Ammon's horn (tissue), 1 donor: ENCODE data around the gene PPP1R16B.
"Not testable (repeated sequence)": the region's sequence is repeated elsewhere in the genome, so short reads cannot be mapped to it uniquely, and the experiment has no call there.

Experiments used
- DNase-seq: peaks from one replicate; pipeline ENCODE4 v3.0.0-alpha.2; 2016; ENCODE audit warnings: low spot score

Gene PPP1R16B

DNA sequence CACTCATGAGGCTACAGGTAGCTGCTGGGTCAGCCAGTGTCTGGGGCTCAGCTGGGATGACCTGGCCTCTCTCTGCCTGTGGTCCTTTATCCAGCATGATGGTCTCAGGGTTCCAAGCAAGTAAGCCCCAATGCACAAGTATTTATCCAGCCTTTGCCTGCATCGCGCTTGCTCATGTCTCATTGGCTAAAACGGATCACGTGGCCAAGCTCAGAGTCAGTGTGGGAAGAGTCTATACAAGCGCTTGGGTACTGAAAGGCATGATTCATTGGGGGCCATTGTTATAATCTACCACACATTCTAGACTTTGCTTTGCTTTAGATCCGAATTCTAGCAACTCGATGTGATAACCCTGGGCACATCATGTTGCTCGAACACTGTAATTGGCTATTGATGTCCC is 48.3 kb downstream of the PPP1R16B start:
- DNase-seq, result no peak

DNA sequence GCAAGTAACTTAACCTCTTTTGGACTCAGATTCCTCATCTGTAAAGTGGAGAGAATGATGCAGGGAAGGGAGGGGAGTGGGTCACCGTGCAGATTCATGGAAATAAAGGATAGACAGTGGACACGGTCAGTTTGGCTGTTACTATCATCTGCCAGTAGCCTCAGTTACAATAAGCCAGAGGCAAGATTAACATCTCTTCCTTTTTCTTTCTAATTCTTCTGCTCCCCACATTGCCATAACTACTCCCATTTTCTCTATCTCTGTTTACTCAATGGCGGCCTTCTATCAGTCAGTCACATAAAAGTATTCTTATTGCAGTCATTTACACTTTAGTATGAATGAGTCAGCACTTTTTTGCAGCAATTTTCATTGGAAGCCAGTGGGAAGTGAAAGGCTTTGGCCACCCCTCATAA is 49.2 kb downstream of the PPP1R16B start:
- DNase-seq, result no peak

DNA sequence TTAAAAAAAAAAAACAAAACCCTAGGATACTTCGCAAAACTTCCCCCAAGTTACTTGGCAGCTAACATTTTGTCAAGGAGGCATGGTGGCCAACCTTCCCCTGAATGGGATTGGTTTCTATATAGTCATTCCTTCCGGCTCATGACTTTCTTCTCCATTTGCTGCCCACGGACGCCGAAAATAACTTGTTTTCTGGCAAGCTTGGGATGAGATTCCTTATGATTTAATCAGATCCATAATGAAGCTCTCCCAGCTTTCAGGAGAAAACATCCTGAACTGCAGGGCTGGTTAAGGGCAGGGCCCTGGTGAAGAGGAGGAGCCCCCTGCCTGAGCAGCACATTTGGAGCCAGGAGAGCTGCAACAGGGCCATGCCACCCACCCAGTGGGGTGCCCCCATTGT is 49.9 kb downstream of the PPP1R16B start:
- DNase-seq, result no peak

DNA sequence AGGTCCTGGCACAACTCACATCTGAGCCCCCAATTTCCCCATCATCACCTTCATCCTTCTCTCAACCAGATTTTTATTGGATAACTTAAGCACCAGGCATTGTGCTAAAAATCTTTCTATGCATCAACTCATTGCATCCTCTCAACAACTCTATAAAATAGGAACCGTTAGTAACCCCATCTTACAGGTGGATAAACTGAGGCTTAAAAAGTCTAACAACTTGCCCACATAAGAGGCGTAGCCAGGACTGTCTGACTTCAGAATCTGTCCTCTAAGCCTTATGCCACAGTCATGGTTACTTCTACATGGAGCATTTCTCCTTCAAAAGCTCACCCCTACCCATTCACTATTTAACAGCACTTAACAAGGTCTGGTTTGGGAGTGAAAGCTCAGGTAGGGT is 51.1 kb downstream of the PPP1R16B start:
- no peak for DNase-seq

DNA sequence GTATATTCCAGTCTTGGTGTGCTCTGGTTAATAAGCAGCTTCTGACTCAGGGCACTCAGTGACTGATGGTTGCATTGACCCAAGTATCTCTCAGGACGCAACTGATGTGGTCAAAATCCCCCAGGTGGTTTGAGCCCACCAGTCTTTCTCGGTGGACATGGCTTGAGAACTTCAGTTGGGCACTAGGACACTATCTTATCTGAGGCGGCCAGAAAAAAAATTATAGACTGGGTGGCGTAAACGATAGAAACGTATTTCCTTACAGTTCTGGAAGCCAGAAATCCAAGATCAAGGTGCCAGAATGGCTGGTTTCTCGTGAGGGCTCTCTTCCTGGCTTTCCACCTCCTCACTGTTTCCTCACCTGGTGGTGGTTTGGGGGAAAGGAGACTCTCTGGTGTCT is 52.2 kb downstream of the PPP1R16B start:
- no peak for DNase-seq

DNA sequence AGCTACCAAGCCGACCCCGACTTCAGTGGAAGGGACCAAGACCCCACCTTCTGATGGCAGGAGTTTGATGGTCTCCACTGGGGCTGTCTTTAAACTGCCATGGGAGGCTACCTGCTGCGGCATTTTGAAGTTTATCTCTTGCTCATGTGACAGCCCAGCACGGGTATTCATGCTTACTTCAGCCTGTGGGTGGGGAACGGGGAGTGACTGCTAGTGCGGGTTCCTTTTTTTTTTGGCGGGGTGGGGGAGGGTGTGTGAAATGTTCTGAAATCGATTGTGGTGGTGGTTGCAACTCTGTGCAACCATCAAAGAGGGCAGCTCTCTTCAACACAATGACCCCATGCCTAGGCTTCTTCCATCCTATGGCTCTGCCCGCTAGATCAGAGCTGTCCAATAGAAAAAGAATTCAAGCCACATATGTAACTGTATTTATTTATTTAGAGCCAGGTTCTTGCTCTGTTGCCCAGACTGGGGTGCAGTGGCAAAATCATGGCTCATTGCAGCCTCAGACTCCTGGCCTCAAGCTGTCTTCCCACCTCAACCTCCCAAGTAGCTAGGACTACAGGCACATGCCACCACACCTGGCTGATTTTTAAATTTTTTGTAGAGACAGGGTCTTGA is 53.7 kb downstream of the PPP1R16B start:
- DNase-seq, result no peak

DNA sequence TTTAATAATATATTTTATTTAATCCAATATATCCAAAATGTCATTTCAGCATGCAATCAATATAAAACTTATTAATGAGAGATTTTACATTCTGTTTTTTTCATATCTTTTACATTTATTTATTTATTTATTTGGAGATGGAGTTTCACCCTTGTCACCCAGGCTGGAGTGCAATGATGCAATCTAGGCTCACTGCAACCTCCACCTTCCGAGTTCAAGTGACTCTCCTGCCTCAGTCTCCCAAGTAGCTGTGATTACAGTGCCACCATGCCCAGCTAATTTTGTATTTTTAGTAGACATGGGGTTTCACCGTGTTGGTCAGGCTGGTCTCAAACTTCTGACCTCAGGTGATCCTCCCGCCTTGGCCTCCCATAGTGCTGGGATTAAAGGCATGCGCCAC is 54.4 kb downstream of the PPP1R16B start:
- not testable (repeated sequence) for DNase-seq

DNA sequence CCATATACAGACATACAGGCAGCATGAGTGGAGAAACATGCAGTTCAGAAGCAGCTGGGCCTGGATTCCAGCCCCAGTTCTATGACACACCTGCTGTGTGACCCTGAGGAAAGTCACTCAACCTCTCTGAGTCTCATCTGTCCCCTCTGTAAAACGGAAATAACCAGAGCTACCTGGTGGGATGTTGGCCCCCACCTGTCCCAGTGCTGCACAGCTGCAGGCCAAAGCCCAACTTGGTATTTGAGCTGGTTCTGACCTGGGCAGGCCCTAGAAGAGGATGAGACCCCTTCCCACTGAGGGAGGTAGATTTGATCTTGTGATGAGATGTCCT is 55.5 kb downstream of the PPP1R16B start:
- DNase-seq, result no peak

DNA sequence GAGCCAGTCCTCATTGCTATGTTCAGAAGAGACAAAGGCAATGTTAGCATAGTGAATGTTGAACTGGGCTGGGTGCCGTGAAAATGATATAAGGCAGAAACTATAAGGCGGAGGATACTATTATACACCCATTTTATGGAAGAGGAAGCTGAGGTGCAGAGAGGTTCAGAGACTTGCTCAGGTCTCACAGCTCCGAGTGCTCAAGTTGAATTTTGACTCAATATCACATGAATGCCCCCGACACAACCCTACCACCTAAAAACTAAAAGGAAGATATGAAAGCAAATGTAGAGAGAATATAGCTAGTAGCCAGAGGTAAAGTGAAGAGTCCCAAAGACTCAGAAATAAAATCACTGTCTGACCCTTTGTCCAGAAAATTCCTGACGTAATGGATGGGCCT is 56.7 kb downstream of the PPP1R16B start:
- no peak for DNase-seq

DNA sequence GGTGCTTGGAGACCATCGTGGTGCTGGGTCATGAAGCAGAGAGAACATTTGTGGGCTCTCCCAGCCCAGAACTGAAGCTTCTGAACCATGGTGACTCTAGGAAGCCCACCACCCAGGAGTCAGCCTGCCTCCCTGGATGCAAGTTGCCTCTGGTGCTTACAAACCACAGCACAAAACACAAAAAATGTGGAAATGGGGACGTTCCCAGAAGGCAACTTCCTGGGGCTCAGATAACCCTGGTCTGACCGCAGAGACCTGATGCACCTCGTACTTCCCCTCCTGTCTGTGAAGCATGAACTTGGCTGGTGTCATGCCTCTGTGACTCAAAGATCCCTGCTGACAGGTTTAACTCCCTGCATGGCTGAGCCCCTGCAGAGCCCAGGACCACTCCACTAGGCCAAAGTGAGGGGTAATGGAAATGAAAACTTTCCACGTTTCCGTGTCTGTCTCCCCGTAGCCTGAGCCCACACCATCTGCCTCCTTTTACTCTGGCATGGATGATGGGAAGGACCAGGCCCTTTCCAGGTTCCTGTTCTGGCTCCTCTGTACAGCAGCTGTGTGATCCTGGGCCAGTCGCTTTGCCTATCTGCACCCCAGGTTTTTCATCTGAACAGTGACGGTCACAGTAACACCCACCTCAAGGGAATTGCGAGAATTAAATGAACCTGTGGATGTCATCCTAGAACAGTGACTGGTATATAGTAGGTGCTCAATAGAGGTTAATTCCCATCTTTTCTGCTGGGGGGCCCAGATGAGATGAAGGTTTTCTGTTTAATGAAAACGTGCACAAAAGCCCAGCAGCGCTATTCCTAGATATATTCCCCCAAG is 57.7 kb downstream of the PPP1R16B start:
- DNase-seq, result no peak

DNA sequence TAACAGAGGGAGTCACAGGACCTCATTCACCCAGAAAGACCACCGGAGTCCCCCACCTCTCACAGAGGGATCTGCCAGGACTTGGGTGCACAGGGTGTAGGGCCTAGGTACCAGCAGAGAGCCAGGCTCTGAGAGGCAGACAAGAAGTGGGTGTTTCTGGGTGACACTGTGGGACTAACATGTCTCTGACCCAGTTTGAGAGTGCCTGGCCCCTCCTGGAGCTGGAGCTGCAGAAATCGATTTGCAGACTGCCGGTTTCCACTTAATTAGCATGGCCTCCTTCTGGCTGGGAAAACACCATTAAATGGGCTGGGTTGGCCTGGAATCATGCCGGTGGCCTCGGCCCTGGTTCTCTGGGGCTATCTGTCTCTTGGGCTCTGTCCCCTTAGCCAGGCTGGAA is 59.2 kb downstream of the PPP1R16B start:
- no peak for DNase-seq

DNA sequence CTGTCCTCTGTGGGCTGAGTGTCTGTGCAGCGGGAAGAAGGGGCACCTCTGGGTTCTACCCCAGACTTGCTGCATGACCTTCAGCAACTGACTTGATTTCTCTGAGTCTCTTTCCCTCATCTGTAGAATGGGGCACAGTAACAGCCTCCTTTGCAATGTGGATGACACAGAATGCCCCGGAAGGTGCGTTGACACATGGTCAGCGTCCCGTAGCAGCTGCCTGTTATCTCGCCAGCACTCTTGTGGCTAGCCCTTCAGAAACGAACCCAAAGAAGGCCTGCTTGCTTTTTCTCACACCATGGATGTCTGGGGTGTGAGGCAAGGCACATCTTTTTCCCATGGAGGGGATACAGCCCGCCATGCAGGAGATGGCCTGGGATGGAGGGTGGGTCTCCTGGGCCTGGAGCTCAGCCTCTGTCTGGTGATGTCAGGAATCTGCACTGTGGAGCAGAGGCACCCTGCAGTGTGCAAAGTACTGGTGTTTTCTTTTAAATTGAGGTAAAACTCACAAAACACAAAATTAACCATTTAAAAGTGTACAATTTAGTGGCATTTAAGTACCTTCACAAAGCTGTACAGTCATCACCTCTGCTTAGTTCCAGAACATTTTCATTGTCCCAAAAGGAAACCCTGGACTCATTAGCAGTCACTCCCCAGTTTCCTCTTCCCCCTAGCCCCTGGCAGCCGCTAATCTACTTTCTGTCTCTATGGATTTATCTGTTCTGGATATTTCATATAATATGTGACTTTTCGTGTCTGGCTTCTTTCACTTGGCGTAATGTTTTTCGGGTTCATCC is 61.0 kb downstream of the PPP1R16B start:
- no peak for DNase-seq

DNA sequence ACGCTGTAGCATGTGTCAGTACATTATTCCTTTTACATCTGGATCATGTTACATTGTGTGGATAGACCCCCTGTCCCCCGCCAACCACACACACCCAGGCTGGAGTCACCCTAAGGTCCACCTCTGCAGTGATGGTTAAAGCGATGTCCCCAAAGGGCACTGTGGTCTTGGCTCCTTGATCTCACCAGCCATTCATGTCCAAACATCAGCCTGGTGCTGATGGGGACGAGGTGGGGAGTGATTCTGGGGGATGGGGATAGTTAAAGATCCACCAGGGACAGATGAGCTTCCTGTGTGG is 61.5 kb downstream of the PPP1R16B start:
- no peak for DNase-seq

DNA sequence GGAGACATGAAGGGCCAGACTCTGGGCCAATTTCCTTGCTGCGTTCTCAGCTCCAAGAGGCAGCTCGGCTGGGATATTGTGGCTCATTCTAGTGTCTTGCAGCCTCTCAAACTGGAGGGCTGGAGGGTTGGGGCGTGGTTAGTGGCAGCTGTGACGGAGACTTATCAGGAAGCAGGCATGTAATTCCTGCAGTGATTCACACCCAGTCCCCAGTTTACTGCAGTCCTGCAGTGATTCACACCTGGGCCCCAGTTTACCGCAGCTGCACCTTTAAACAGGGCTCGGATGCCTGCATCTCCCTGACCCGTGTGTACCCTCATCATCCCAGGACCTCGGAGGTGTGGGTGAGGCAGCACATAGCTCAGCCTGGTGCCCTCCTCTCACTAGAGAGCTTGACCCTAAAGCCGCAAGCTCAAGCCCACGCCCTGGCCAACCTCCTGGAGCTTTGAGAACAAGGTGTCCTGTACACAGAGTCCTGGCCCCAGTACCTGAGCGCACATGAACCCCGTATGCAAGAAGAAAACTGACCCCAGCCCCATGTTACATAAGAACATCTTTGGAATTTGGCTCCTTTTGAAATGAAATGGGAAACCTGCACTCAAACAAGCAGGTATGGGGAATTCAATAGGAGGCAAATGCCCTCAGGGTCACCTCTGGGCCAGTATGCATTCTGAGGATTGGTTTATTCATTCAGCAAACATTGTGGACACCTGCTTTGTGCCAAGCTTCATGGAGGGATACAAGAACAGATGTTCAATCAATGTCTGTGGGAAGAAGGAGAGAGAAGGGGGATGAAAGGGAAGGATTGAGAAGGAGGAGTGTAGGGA is 65.4 kb downstream of the PPP1R16B start:
- no peak for DNase-seq

DNA sequence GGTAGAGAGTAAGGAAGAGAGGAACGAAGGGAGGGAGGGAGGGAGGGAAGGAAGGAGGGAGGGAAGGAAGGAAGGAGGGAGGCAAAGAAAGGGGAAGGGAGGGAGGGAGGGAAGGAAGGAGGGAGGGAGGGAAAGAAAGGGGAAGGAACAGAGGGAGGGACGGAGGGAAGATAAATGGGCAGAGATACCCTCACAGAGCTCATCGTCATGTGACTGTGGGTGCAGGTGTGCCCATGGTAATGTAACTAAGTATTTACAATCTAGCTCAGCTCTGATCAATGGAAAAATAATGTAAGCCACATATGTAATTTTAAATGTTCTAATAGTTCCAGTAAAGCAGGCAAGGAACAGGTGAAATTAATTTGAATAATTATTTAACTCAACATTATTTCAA is 66.1 kb downstream of the PPP1R16B start:
- no peak for DNase-seq

DNA sequence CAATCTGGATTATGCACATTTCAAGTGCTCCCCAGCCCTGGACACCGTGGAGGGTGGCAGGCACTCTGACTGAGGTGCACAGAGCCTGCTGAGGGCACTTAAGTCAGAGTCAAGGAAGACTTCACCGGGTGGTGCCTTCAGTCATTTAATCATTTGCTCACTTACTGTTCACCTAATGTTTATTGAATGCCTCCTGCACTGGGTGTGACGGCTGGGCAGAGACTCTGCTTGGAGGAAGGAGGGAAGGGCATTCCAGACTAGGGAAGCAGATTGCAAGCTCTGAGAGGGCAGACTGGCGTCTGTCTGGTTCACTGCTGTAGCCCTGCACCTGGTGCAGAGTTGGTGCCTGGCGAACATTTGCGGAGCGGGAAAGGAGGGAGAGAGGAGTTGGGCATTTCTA is 66.5 kb downstream of the PPP1R16B start:
- no peak for DNase-seq

DNA sequence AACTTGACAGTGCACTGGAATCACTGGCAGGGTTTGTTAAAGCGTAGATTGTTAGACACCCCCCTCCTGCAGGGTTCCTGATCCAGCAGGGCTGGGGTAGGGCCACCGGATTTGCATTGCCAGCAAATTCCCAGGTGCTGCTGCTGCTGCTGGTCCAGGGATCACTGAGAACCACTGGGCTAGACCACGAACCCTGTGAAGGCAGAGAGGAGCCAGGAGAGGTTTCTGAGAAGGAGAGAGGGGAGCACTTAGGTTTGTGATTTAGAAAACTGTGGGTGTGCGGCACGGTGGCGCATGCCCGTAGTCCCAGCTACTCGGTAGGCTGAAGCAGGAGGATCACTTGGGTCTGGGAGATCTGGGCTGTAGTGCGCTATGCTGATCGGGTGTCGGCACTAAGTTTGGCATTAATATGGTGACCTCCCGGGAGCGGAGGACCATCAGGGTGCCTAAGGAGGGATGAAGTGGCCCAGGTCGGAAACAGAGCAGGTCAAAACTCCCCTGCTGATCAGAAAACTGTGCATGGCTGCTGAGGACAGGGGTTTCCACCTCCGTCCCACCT is 67.1 kb downstream of the PPP1R16B start:
- DNase-seq, result no peak

DNA sequence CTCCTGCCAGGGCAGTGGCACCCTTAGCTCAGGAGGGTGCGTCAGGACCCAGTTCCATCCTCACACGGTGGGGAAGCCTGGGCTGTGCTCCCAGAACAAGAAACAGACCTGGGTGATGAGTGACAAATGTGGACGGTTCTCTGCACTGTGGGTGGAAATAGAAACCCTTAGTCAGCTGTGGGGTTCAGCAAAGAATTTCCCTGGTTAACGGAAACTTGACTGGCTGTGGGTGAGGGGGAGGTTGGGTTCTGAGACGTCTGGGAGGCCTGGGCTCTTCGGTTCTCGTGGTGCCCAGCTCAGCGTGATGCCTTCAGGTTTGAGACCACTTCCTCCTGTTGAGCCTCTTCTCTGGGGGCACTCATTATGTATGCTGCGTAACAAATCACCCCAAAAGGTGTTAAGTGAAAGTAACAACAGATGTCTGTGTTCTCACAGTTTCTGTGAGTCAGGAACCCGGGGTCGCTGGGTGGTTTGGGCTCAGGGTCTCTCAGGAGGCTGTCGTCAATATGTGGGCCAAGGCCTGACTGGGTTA is 67.6 kb downstream of the PPP1R16B start:
- DNase-seq, result no peak

DNA sequence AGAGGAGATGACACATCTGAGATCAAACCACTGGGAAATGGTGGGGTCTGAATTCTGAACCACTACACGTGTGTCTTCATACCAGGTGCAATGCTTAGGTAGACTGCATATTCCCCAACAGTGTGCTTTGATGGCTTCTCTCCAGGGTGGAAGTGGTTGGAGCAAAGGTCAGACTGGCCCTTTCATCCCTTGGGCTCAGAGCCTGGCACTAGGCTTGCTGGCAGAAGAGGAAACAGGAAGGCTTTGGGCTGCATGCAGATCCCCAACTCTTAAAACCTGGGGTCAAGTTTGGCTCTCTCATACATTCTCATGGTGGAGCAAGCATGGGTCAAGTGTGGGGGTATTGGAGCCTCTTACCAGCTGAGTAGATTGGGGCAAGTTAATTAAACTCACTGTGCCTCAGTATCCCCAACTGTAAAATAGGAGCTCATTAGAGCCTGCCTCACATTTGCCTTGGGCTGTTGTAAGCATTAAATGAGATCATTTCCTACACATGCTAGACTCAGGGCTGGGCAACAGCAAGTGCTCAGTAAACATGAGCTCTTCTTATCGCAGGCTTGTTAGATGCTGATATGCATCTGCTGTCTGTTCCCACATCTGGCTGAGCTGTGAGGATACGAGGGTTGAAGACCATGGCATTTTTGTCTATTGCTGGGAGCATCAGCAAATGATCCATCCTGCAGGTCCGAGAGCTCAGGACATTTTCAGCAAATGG is 69.1 kb downstream of the PPP1R16B start:
- no peak for DNase-seq

DNA sequence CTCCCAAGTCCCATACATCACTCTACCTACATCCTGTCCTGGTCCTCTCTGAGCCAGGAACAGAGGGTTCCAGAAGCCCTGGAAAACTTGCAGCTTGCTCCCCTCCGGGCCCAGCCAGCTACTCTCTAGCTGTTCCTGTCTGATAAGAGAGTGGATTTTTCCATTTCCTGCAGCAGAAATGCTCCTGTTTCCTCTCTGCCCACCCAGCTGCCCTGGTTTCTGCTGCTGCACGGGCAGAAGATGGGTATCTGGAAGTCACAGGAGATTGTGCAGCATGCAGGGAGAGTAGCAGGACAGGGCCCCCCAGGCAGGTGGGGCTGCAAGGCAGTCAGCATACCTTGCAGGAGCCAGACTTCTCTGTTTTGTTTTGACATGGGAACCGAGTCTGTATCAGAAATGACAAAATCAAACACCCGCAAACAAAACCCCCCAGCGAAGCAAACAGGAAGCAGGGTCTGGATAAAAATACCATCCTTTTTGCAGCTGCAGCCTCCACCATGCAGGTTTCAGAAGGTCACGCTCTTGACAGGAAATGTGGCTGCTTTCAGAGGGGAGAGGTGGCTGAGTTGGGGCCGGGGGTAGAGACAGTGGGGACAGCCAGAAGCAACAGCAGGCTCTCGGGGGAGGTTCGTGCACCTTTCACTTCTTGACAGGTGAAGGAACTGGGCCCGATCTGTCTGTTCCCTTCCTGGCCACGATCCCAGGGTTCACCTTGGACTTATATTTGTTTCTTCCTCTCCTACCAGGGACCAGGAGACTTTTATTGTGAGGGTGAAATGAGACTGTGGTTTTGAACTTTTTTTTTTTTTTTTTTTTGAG is 69.9 kb downstream of the PPP1R16B start:
- DNase-seq, result no peak
